SK-N-MC (cell line): Measurements from ENCODE around the gene TMTC4.

Source experiments
- EZH2 ChIP-seq: fragments of 200-600 bp; sonication (generic); IDR thresholded peaks from one replicate; pipeline ENCODE4 v1.6.1; 2017; ENCODE audit warnings: antibody characterized with exemption
- POLR2AphosphoS5 ChIP-seq: IDR thresholded peaks from 2 replicates; pipeline ENCODE4 v1.6.1; 2012; ENCODE audit warnings: mild to moderate bottlenecking, low read depth, low read length, borderline replicate concordance

GRCh38 chr13:100596516-100596915, 78.1 kb downstream of the TMTC4 start:
- TF ChIP-seq POLR2AphosphoS5 (no peak), EZH2 (no peak)
